K562 (cell line): ENCODE results near the gene SLC27A4. TPM values are rescaled to one million over a fixed set of nuclear protein-coding genes. Genes with fewer than 3 reads are reported as not detected.

Experiments
- HDAC1 ChIP-seq, 2 experiments: fragments of 450-650 bp; IDR thresholded peaks; 2 replicates each; pipeline ENCODE4 v1.6.1; 2016 to 2017; ENCODE audit warnings: inconsistent platforms in 1 of 2, mild to moderate bottlenecking in 1 of 2, moderate library complexity in 1 of 2
- MNT ChIP-seq, 2 experiments: fragments of 450-650 bp; conservative IDR thresholded peaks; 2 replicates each; pipeline ENCODE4 v1.6.1; 2017; ENCODE audit warnings: mild to moderate bottlenecking in 2 of 2, moderate library complexity in 2 of 2
- RBBP5 ChIP-seq: fragments of 200-600 bp; sonication (generic); IDR thresholded peaks from 2 replicates; pipeline ENCODE4 v1.6.1; 2012; ENCODE audit warnings: borderline replicate concordance, mild to moderate bottlenecking, low read length, control low read depth, inconsistent platforms; ENCODE audit not compliant: insufficient read depth, poor library complexity, severe bottlenecking
- SAP30 ChIP-seq: fragments of 200-600 bp; sonication (generic); IDR thresholded peaks from 2 replicates; pipeline ENCODE4 v1.6.1; 2012; ENCODE audit warnings: borderline replicate concordance, low read depth, mild to moderate bottlenecking, moderate library complexity, low read length, control low read depth, inconsistent platforms; ENCODE audit not compliant: insufficient read depth, poor library complexity, severe bottlenecking
- STAT5B ChIP-seq: fragments of 250-450 bp; sonication (Bioruptor Pico); IDR thresholded peaks from 2 replicates; pipeline ENCODE4 v1.8.0; 2021; ENCODE audit warnings: mild to moderate bottlenecking, inconsistent platforms
- TOE1 ChIP-seq, 2 experiments: fragments of 450-650 bp in 1 of 2; sonication (generic) in 1 of 2; formaldehyde crosslinking in 1 of 2; IDR thresholded peaks; 2 replicates each; pipeline versions ENCODE4 v1.7.1 to v1.8.0; 2016 to 2022; ENCODE audit warnings: borderline replicate concordance in 2 of 2, mild to moderate bottlenecking in 2 of 2, antibody characterized with exemption in 1 of 2, inconsistent platforms in 1 of 2, low read depth in 1 of 2, missing genetic modification reagents in 1 of 2, moderate library complexity in 1 of 2
- ZNF174 ChIP-seq: fragments of 250-450 bp; sonication (Bioruptor Pico); IDR thresholded peaks from 2 replicates; pipeline ENCODE4 v1.4.0; 2020; ENCODE audit warnings: mild to moderate bottlenecking
- ZNF592 ChIP-seq: fragments of 450-650 bp; IDR thresholded peaks from 2 replicates; pipeline ENCODE4 v1.6.1; 2017; ENCODE audit warnings: antibody characterized with exemption, mild to moderate bottlenecking
- polyA plus RNA-seq, 8 experiments: library from polyadenylated mRNA; depleted of rRNA in 4 of 8; stranded (reverse) in 5 of 8; unstranded in 3 of 8; fragments of >200 nt; fragmentation: Nextera tagmentation in 2 of 8; fragmentation: Illumina TruSeq in 1 of 8; extraction: Ambion mirVana in 2 of 8; extraction: Trizol in 1 of 8; gene quantifications; 2 replicates each; pipeline versions ENCODE4 v1.2.1 to v1.2.3, GENCODE V29; 2011 to 2014; ENCODE audit warnings: inconsistent platforms in 1 of 8, missing spikeins in 1 of 8
- total RNA-seq, 7 experiments: library from RNA; depleted of rRNA in 6 of 7; stranded (reverse); fragments of >200 nt in 6 of 7; fragmentation: Illumina TruSeq in 2 of 7; extraction: Trizol in 2 of 7; gene quantifications; 2 replicates each; pipeline versions ENCODE4 v1.2.1 to v1.2.3, GENCODE V29; 2011 to 2021; ENCODE audit warnings: low replicate concordance in 1 of 7
- TF ChIP-seq, protein P1 (sequence below): sonication (generic); formaldehyde crosslinking; IDR thresholded peaks from 2 replicates; pipeline ENCODE4 v1.8.1; 2023; ENCODE audit warnings: mild to moderate bottlenecking, missing genetic modification reagents

SLC27A4 gene
- total and polyA plus RNA-seq, 9 of the 15 experiments (the other 6 are each of a cell fraction or from before 2014, with no cell fraction given): 0.25 to 35.7 (median 14.0) TPM

GRCh38 chr9:128371630-128372117, 31.3 kb downstream of the SLC27A4 start (continued):
- TF ChIP-seq ZNF592: no peak
- TF ChIP-seq SAP30: peak; percentile 56
- no peak for TF ChIP-seq ZNF174 (CRISPR knock-in tag)
- TF ChIP-seq STAT5B (CRISPR knock-in tag): no peak
- TF ChIP-seq MNT (conservative IDR thresholded peaks at IDR 0.05): no peak
- peak; percentile 11 for TF ChIP-seq RBBP5
- TF ChIP-seq, protein P1, sequence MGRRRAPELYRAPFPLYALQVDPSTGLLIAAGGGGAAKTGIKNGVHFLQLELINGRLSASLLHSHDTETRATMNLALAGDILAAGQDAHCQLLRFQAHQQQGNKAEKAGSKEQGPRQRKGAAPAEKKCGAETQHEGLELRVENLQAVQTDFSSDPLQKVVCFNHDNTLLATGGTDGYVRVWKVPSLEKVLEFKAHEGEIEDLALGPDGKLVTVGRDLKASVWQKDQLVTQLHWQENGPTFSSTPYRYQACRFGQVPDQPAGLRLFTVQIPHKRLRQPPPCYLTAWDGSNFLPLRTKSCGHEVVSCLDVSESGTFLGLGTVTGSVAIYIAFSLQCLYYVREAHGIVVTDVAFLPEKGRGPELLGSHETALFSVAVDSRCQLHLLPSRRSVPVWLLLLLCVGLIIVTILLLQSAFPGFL: 0 out of 2 replicates have a peak, but pooled peaks have one; percentile 56
- 0 out of 4 replicates have a peak, but pooled peaks of 1 of the 2 experiments have one; percentile 6 for TF ChIP-seq HDAC1 (IDR thresholded peaks at IDR 0.05)
- TF ChIP-seq TOE1 (IDR thresholded peaks at IDR 0.05; ENCODE audit: borderline replicate concordance): no peak
- TF ChIP-seq TOE1 (CRISPR knock-in tag; IDR thresholded peaks at IDR 0.05; ENCODE audit: borderline replicate concordance, low read depth): peak; percentile 1; the same call in 1 of the 2 replicates
